H1 (cell line): ENCODE measurements around the gene TMED10. TPM values are rescaled to one million over a fixed set of nuclear protein-coding genes. Genes with fewer than 3 reads are reported as not detected.

Experiments
- CTBP2 ChIP-seq: IDR thresholded peaks from 2 replicates; pipeline ENCODE4 v1.7.0; 2011; ENCODE audit warnings: borderline replicate concordance, mild to moderate bottlenecking, moderate library complexity, mixed read lengths, low read length; ENCODE audit not compliant: insufficient read depth, insufficient read length
- HDAC6 ChIP-seq: IDR thresholded peaks from one replicate; pipeline ENCODE4 v1.7.1; 2012; ENCODE audit warnings: low read depth, mild to moderate bottlenecking, inconsistent platforms, low read length, moderate library complexity
- KDM1A ChIP-seq: fragments of 200-600, 300-600 bp; sonication (generic); IDR thresholded peaks from 2 replicates; pipeline ENCODE4 v1.7.1; 2016; ENCODE audit warnings: mild to moderate bottlenecking, low read length, borderline replicate concordance
- RNF2 ChIP-seq: fragments of 200-900, 300-1000 bp; sonication (generic); IDR thresholded peaks from 2 replicates; pipeline ENCODE4 v1.7.1; 2016; ENCODE audit warnings: borderline replicate concordance, low read depth, mild to moderate bottlenecking, antibody characterized with exemption, low read length; ENCODE audit not compliant: poor library complexity, severe bottlenecking; ENCODE audit errors: missing control alignments
- polyA plus RNA-seq, 7 experiments: library from polyadenylated mRNA; depleted of rRNA in 3 of 7; stranded (reverse) in 5 of 7; unstranded in 2 of 7; fragments of >200 nt in 5 of 7; fragments of 200-250 nt in 2 of 7; gene quantifications; 1 replicate in 5 of 7; 2 replicates in 1 of 7; 4 replicates in 1 of 7; pipeline versions ENCODE4 v1.2.1 to v1.2.3, GENCODE V29; 2011 to 2013; ENCODE audit warnings: missing spikeins in 2 of 7, mixed read lengths in 2 of 7
- total RNA-seq: library from RNA; stranded (reverse); fragmentation: NEBNext Ultra II Directional; extraction: Animal tissue kit (Norgen Biotek cat#: 25700); gene quantifications from 2 replicates; pipeline ENCODE4 v1.2.1, GENCODE V29; 2021
- TF ChIP-seq, protein P1 (sequence below): IDR thresholded peaks from 2 replicates; pipeline ENCODE4 v1.6.1; 2012; ENCODE audit warnings: inconsistent platforms

Gene TMED10
- total and polyA plus RNA-seq, 2 of the 8 experiments (the other 6 are each of a cell fraction or from before 2014, with no cell fraction given): 218 to 250 TPM

DNA sequence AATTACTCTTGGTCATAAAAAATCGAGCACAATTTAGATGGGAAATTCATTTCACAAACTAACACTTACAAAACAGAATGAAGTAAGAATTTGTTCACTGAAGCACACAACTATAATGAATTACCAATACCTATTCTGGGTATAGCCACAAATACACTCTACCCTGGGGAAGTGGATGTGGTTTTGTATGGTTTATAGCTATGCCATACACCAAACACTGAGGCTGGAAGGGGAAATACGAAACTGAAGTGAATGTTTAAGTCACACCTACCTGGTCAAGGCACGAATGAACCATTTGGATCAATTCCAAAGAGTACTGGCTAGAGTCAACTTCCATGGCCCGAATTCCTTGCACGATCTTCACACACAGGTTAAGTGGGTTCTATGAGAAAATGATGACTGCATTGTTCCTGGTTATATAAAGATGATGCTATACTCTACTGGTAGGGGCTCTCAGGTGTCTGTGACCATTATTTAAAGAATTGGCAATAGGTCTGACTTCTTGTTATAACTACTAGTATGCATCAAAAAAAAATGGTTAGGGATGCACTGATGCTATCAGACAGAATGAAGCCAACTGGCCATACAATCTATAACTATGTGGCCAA is 62.4 kb downstream of the TMED10 start (continued):
- TF ChIP-seq HDAC6 (no peak), KDM1A (no peak), RNF2 (no peak), CTBP2 (no peak)
- TF ChIP-seq, protein P1, sequence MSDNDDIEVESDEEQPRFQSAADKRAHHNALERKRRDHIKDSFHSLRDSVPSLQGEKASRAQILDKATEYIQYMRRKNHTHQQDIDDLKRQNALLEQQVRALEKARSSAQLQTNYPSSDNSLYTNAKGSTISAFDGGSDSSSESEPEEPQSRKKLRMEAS: no peak
